Mesenchymal stem cell (in vitro differentiated cells and primary cell): Measurements from ENCODE around the gene SATB2.

Experiments
- DNase-seq: peaks from one replicate; pipeline ENCODE4 v3.0.0-alpha.2; 2013
- H2AFZ ChIP-seq: one replicate; pipeline ENCODE4 v1.6.1; 2013; ENCODE audit warnings: low read depth, mild to moderate bottlenecking, control low read depth, inconsistent platforms, low read length, moderate library complexity
- H2AK5ac ChIP-seq: 2 replicates; pipeline ENCODE4 v1.6.1; 2013; ENCODE audit warnings: low read length, moderate library complexity, mild to moderate bottlenecking, inconsistent platforms; ENCODE audit not compliant: severe bottlenecking
- H2BK120ac ChIP-seq: one replicate; pipeline ENCODE4 v1.6.1; 2013; ENCODE audit warnings: low read depth, mild to moderate bottlenecking, inconsistent platforms, low read length, moderate library complexity
- H2BK12ac ChIP-seq, 2 experiments: one replicate each; pipeline ENCODE4 v1.6.1; 2013; ENCODE audit warnings: inconsistent platforms in 2 of 2, low read length in 2 of 2, mild to moderate bottlenecking in 2 of 2, moderate library complexity in 2 of 2, control low read depth in 1 of 2
- H2BK15ac ChIP-seq: one replicate; pipeline ENCODE4 v1.6.1; 2013; ENCODE audit warnings: mild to moderate bottlenecking, low read depth, inconsistent platforms; ENCODE audit not compliant: poor library complexity, severe bottlenecking
- H2BK5ac ChIP-seq: 2 replicates; pipeline ENCODE4 v1.6.1; 2013; ENCODE audit warnings: low read depth, mild to moderate bottlenecking, low read length, control low read depth, inconsistent platforms; ENCODE audit not compliant: poor library complexity, severe bottlenecking
- H3K14ac ChIP-seq, 2 experiments: one replicate each; pipeline ENCODE4 v1.6.1; 2013; ENCODE audit warnings: inconsistent platforms in 2 of 2, low read length in 2 of 2, control low read depth in 1 of 2, mild to moderate bottlenecking in 1 of 2, moderate library complexity in 1 of 2
- H3K18ac ChIP-seq, 2 experiments: one replicate each; pipeline ENCODE4 v1.6.1; 2013; ENCODE audit warnings: inconsistent platforms in 2 of 2, low read length in 2 of 2, control low read depth in 1 of 2, low read depth in 1 of 2, mild to moderate bottlenecking in 1 of 2
- H3K23ac ChIP-seq, 2 experiments: one replicate each; pipeline ENCODE4 v1.6.1; 2013; ENCODE audit warnings: inconsistent platforms in 2 of 2, low read length in 2 of 2, mild to moderate bottlenecking in 2 of 2, moderate library complexity in 2 of 2, control low read depth in 1 of 2
- H3K27ac ChIP-seq: 2 replicates; pipeline ENCODE4 v1.5.1; 2013; ENCODE audit warnings: mild to moderate bottlenecking, moderate library complexity, low read length, control low read depth, inconsistent platforms; ENCODE audit not compliant: poor library complexity, severe bottlenecking
- H3K27me3 ChIP-seq, 2 experiments: 2 replicates each; pipeline versions ENCODE4 v1.6.1 to v1.7.0; 2013; ENCODE audit warnings: low read length in 2 of 2, mild to moderate bottlenecking in 2 of 2, moderate library complexity in 2 of 2, control low read depth in 1 of 2, inconsistent platforms in 1 of 2; ENCODE audit not compliant: control insufficient read depth in 1 of 2, insufficient read depth in 1 of 2
- H3K36me3 ChIP-seq, 2 experiments: 2 replicates each; pipeline versions ENCODE4 v1.6.1 to v1.7.0; 2013; ENCODE audit warnings: low read length in 2 of 2, control low read depth in 1 of 2, inconsistent platforms in 1 of 2, low read depth in 1 of 2, mild to moderate bottlenecking in 1 of 2; ENCODE audit not compliant: insufficient read depth in 2 of 2, control insufficient read depth in 1 of 2
- H3K4ac ChIP-seq, 2 experiments: one replicate each; pipeline ENCODE4 v1.6.1; 2013; ENCODE audit warnings: inconsistent platforms in 2 of 2, low read length in 2 of 2, mild to moderate bottlenecking in 2 of 2, moderate library complexity in 2 of 2, control low read depth in 1 of 2, low read depth in 1 of 2
- H3K4me1 ChIP-seq: 2 replicates; pipeline ENCODE4 v1.6.1; 2013; ENCODE audit warnings: low read depth, low read length, control low read depth; ENCODE audit not compliant: control insufficient read depth, insufficient read depth
- H3K4me2 ChIP-seq: 2 replicates; pipeline ENCODE4 v1.6.1; 2013; ENCODE audit warnings: low read length, mild to moderate bottlenecking, inconsistent platforms; ENCODE audit not compliant: poor library complexity, severe bottlenecking
- H3K4me3 ChIP-seq, 2 experiments: 2 replicates each; pipeline versions ENCODE4 v1.5.1 to v1.7.0; 2013; ENCODE audit warnings: low read length in 2 of 2, mild to moderate bottlenecking in 2 of 2, control low read depth in 1 of 2, low read depth in 1 of 2; ENCODE audit not compliant: insufficient read depth in 1 of 2
- H3K79me1 ChIP-seq: replicated peaks from 2 replicates; pipeline ENCODE4 v1.6.1; 2013; ENCODE audit warnings: mild to moderate bottlenecking, control low read depth, low read length, inconsistent platforms; ENCODE audit not compliant: poor library complexity, severe bottlenecking
- H3K9ac ChIP-seq: 2 replicates; pipeline ENCODE4 v1.7.0; 2013; ENCODE audit warnings: mild to moderate bottlenecking, low read length, moderate library complexity
- H3K9me3 ChIP-seq: 2 replicates; pipeline ENCODE4 v1.7.0; 2013; ENCODE audit warnings: mild to moderate bottlenecking, low read length; ENCODE audit not compliant: control insufficient read depth
- H4K8ac ChIP-seq: one replicate; pipeline ENCODE4 v1.6.1; 2013; ENCODE audit warnings: inconsistent platforms, mild to moderate bottlenecking, low read length, moderate library complexity
- H4K91ac ChIP-seq: one replicate; pipeline ENCODE4 v1.6.1; 2013; ENCODE audit warnings: mild to moderate bottlenecking, low read length, inconsistent platforms
- WGBS: methylation state at CpG from one replicate; pipeline ENCODE4 v1.1.7; 2013; ENCODE audit warnings: mixed read lengths; 5-methylcytosine and 5-hydroxymethylcytosine counted together

The SATB2 gene

DNA sequence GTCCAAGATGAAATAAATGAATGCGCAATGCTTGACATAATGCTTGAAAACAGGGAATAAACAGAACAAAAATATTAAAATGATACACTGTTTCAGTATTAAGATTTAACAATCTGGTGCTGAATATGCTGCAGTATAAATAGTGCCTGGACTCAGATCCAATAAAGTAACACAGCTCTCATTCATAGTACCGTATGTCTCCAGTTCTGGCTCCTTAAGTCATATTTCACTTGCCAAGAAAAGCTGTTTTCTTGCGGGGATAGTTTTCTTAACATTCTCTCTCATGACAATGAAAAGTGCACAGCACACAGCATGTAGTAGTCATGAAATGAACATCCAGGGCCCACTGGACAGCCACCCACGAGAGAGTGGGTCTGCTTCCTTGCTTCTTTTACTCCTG, 74.7 kb downstream of the SATB2 start:
- H3K27ac ChIP-seq, result no peak overlapping the region
- H3K36me3 ChIP-seq, result peaks cover 0 to 50% of the 10 kb centered on the region in 2 experiments
- no peak overlapping the region for H2BK120ac ChIP-seq
- H3K4me3 ChIP-seq, result no peak overlapping the region
- H3K79me1 ChIP-seq, result no peaks in the 10 kb centered on the region
- H3K9me3 ChIP-seq, result no peaks in the 10 kb centered on the region
- no peak overlapping the region for H2AK5ac ChIP-seq
- H2BK12ac ChIP-seq, result no peak overlapping the region
- no peak overlapping the region for H2BK5ac ChIP-seq
- no peak overlapping the region for H3K9ac ChIP-seq
- WGBS, result 88% methylated on average over 3 of the region's 4 CpGs
- no peak overlapping the region for H4K91ac ChIP-seq
- no peak overlapping the region for H3K23ac ChIP-seq
- no peak overlapping the region for H2AFZ ChIP-seq
- H3K14ac ChIP-seq, result no peak overlapping the region
- no peak overlapping the region for H4K8ac ChIP-seq
- DNase-seq, result no peak
- no peak overlapping the region for H3K4ac ChIP-seq
- peaks cover 4% of the 10 kb centered on the region for H3K4me1 ChIP-seq
- no peak overlapping the region for H3K18ac ChIP-seq
- H3K27me3 ChIP-seq, result no peaks in the 10 kb centered on the region
- H3K4me2 ChIP-seq, result no peak overlapping the region
- H2BK15ac ChIP-seq, result no peak overlapping the region

DNA sequence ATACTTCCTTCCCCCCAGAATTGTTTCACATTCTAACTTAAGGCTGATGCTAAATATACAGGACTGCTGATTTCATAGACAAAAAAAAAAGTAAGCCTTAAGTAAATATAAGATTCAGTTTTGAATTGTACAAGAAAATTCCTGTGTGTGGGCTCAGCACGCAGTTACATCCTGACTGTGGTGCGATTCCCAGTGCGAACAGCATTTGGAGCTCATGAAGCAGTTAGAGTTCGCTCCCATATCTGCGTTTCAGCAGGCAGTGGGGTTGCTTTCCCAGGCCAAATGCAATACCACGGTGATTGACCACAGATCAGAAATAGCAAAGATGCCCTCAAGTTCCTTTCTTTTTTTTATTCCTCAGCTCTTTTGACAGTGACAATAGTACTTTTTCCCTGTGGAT, 75.6 kb downstream of the SATB2 start:
- no peak overlapping the region for H3K14ac ChIP-seq
- no peak overlapping the region for H3K27ac ChIP-seq
- no peak overlapping the region for H2BK5ac ChIP-seq
- H2BK12ac ChIP-seq, result no peak overlapping the region
- H3K23ac ChIP-seq, result no peak overlapping the region
- H2AFZ ChIP-seq, result no peak overlapping the region
- H3K36me3 ChIP-seq, result peaks cover 0 to 59% of the 10 kb centered on the region in 2 experiments
- WGBS, result 89% methylated on average over 6 of the region's 6 CpGs
- H3K4ac ChIP-seq, result no peak overlapping the region
- no peaks in the 10 kb centered on the region for H3K27me3 ChIP-seq
- peaks cover 4% of the 10 kb centered on the region for H3K4me1 ChIP-seq
- H3K9me3 ChIP-seq, result no peaks in the 10 kb centered on the region
- no peak overlapping the region for H4K91ac ChIP-seq
- H3K79me1 ChIP-seq, result no peaks in the 10 kb centered on the region
- H4K8ac ChIP-seq, result no peak overlapping the region
- H3K4me3 ChIP-seq, result no peak overlapping the region
- H3K9ac ChIP-seq, result no peak overlapping the region
- no peak overlapping the region for H2BK120ac ChIP-seq
- no peak overlapping the region for H3K18ac ChIP-seq
- no peak for DNase-seq
- no peak overlapping the region for H3K4me2 ChIP-seq
- no peak overlapping the region for H2AK5ac ChIP-seq
- H2BK15ac ChIP-seq, result no peak overlapping the region

DNA sequence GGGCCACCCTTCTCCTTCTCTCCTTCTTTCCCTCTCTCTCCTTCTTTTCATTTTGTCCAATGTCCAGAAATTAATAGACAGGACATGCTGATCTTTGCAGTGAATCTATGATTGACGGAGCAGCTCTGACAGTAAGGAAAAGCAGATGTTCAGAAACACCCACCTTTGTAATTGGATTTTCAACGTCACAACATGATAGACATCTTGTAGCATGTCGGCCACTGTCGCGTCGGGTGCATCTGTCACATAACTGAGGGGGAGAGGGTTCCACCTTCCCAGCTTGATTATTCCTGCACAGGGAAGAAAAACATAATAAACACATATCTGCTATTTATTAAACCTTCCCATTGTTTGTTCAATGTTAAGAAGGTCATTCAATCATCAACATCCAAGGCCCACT, 76.2 kb downstream of the SATB2 start:
- Histone ChIP-seq H3K14ac (no peak overlapping the region), H3K4me2 (no peak overlapping the region), H3K27ac (no peak overlapping the region), H3K36me3 (peaks cover 0 to 63% of the 10 kb centered on the region in 2 experiments), H3K9ac (no peak overlapping the region), H3K27me3 (no peaks in the 10 kb centered on the region), H3K9me3 (no peaks in the 10 kb centered on the region), H2BK120ac (no peak overlapping the region), H3K23ac (no peak overlapping the region), H4K91ac (no peak overlapping the region), H2AFZ (no peak overlapping the region), H3K79me1 (no peaks in the 10 kb centered on the region), H3K4ac (no peak overlapping the region), H2BK5ac (no peak overlapping the region), H2BK12ac (no peak overlapping the region), H2AK5ac (no peak overlapping the region), H4K8ac (no peak overlapping the region), H3K4me1 (peaks cover 4% of the 10 kb centered on the region), H3K4me3 (no peak overlapping the region), H2BK15ac (no peak overlapping the region), H3K18ac (no peak overlapping the region)
- DNase-seq, result no peak
- whole genome bisulfite sequencing, result 97% methylated on average over 6 of the region's 6 CpGs

DNA sequence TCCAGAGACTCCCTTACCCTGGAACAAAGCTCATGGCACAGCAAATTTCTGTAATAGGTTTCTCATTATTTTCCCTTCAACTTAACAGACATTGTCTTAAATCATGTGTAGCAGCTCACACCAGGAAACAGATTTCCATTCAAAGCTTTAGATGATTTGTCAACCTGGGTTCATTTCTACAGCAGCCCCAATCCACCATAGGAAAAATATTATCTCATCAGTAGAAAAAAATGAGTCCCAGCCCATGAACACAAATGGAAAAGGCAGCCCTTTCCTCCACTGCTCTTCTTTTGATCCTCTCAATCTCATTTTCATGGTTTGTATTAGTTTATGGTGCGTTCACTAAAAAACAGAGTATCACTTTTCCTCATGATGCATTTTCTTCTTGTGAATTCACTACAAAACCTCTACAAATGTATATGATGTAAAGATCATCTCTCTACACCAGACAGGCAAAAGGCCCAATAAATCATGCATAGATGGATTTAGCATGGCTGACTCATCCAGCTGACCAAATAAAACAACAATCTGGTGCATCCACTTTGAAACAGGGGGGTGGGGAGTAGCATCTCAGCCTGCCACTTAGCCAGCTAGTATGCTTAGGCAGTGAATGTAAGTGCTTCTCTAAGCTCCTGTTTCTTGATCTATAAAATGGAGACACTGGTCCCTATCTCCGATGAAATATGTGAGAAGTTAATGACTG, 78.6 kb downstream of the SATB2 start:
- Histone ChIP-seq H2BK12ac (no peak overlapping the region), H3K79me1 (no peaks in the 10 kb centered on the region), H2BK5ac (no peak overlapping the region), H2AK5ac (no peak overlapping the region), H4K91ac (no peak overlapping the region), H3K23ac (no peak overlapping the region), H3K9me3 (no peaks in the 10 kb centered on the region), H2BK15ac (no peak overlapping the region), H3K9ac (no peak overlapping the region), H3K4me1 (peaks cover 4% of the 10 kb centered on the region), H2AFZ (no peak overlapping the region), H3K27me3 (no peaks in the 10 kb centered on the region), H3K36me3 (peaks cover 0 to 67% of the 10 kb centered on the region in 2 experiments), H3K14ac (no peak overlapping the region), H3K18ac (no peak overlapping the region), H3K4me2 (no peak overlapping the region), H3K27ac (no peak overlapping the region), H3K4me3 (no peak overlapping the region), H4K8ac (no peak overlapping the region), H2BK120ac (no peak overlapping the region), H3K4ac (no peak overlapping the region)
- no CpG with 5 or more reads among the region's 2 CpGs for WGBS
- peak; percentile 35 for DNase-seq
